SIG-M5 treated with dmso at 0.1 percent for 504 hours (cell line): ENCODE measurements around the gene FBN3.
"Not testable (repeated sequence)": the region's sequence is repeated elsewhere in the genome, so short reads cannot be mapped to it uniquely, and the experiment has no call there.

Source experiments
- DNase-seq: peaks from one replicate; lab custom pipeline; 2025; ENCODE audit not compliant: unreplicated experiment; lab: John Stamatoyannopoulos, UW

FBN3 gene

DNA sequence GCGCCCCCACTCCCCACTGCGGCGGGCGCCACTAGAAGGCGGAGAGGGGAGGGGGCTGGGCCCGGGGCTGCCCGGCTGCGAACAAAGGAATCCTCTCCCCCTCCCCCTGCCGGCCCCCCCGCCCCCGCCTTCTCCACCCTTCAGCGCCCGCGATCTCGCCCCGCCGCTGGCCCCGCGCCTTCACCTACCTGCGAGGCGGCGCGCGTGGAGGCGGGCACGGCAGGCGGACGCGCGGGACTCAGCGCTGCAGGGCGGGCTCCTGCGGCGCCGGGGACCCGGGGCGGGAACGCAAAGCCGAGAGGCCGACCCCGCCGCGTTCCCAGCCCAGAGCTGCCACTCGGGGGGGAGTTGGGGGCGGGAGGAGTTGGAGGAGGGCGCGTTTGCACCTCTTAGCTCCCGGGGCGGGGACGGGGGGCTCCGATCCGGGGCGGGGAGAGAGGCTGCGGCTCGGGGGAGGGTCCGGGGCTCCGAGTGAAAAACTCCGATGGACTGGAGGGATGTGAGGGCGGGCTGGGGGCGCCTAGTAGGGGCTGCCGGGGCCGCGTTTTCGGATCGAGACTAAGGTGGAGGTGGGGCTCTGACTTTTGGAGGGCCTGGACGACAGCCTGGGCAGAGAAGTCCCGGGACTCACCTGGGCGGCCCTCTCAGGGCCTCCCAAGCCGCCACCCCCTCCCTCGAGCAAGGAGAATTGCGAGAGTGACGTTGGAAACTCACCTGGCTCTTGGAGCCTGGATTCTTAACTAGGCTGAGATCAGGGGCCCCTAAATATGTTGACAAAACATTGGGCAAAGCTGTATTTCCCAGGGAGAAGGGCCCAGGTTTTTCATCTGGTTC lies at the start of gene FBN3:
FBN3 (minus strand) TSS at position 332 of the 834 bp plus-strand sequence. CDS start 2,112 bp downstream, outside the sequence.
- no peak for DNase-seq

DNA sequence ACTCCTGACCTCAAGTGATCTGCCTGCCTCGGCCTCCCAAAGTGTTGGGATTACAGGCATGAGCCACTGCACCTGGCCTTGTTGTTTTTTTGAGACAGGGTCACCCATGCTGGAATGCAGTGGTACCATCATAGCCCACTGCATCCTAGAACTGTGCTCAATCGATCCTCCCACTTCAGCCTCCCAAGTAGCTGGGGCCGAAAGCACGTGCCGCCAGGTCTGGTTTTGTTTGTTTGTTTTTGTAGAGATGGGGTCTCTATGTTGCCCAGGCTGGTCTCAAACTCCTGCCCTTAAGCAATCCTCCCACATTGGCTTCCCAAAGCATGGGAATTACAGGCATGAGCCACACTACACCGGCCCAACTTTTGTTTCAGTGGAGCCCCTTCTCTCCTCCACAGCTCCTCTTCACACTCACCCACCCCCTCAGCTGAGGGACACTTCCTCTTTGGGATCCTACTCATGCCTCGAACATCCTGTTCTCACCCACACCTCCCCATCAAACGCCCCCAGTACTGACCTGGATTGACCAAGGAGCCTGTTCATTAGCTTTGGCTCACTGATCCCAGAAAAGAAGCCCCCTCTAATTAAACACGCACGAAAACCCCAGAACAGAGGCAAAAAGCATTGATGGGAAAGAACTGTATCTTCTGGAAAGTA lies 47.0 kb upstream of the FBN3 start:
- DNase-seq: no peak

DNA sequence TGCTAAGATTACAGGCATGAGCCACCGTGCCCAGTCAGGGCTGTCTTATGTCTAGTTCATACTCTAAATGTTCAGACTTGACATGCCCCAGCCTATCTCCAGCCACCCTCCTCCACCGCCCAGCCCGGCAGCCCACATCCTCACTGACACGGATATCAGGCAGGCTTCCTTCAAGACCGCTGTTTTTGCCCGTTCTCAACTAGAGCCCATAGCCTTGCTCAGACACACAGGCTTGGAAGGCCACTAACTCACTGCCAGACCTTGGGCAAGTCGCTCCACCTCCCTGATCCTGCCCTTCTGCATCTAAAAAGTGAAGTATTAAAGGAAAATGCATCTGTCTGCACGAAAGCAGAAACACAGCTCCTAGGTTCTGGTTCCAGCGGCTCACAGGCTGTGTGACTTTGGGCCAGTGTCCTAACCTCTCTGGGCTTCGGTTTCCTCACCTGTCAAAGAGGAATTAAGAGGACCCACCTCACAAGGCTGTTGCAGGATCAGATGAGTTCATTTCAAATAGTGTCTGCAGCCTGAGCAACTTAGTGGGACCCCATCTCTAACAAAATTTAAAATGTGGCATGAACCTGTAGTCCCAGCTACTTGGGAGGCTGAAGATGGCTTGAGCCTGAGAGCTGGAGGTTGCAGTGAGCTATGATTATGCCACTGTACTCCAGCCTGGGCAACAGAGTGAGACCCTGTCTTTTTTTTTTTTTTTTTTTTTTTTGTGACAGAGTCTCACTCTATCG lies 45.3 kb upstream of the FBN3 start:
- no peak for DNase-seq

DNA sequence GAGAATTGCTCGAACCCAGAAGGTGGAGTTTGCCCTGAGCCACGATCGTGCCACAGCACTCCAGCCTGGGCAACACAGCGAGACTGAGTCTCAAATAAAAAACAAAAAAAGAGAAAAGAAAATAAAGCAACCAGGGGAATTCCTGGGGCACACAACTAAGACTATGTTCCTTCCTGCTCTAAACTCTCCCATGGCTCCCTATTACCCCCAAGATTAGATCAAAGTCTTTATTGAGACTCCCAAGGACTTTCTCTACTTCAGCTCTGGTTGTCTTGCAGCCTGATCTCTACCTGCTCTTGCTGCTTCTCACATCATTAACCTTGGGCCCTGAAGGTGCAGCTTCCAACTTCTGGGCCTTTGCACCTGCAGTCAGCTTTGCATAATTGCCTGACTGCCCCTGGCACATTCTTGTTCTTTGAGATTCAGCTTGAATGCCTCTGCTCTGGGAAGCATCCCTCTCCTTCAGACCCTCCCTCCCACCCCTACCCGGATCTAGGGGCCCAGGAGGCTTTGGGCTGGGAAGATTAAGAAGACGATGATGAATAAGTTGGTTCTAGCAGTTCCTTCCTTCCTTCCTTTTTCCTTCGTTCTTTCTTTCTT lies 42.9 kb upstream of the FBN3 start:
- no peak for DNase-seq

DNA sequence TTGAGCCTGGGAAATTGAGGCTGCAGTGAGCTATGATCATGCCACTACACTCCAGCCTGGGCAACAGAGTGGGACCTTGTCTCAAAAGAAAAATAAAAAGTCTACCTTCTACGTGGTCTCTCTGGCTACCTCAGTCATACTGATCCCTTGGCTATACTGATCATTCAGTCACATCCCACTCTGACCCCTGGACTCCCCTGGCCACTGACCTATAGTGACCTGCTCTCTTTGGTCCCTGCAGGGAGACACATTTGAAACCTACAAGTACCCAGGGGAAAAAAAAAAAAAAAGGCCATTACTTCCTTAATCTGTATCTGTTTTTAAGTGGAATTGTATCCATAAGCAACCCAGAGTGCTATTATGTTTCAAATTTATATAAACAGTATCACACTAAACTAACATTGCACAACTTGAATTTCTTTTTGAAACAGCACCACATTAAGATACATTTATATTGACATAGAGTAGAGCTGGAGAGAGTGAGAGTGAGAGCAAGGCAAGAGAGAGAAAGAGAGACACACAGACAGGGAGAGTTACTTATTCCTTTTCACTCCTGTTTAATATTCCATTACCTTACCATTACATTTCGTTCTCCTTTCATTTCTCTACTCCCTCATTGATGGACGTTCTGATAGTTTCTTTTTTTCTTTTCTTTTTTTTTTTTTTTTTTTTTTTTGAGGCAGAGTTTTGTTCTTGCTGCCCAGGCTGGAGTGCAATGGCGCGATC lies 36.1 kb upstream of the FBN3 start:
- no peak for DNase-seq

DNA sequence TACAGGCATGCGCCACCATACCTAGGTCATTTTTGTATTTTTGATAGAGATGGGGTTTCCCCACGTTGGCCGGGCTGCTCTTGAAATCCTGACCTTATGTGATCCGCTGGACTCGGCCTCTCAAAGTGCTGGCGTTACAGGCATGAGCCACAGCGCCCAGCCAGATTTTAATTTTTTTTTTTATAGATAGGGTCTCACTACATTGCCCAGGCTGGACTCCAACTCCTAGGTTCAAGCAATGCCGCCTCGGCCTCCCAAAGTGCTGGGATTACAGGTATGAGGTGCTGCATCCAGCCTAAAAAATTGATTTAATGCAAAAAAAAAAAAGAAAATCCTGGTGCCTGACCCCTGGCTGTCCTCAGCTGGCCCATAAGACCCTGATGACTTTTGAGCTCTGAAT lies 34.9 kb upstream of the FBN3 start:
- no peak for DNase-seq

DNA sequence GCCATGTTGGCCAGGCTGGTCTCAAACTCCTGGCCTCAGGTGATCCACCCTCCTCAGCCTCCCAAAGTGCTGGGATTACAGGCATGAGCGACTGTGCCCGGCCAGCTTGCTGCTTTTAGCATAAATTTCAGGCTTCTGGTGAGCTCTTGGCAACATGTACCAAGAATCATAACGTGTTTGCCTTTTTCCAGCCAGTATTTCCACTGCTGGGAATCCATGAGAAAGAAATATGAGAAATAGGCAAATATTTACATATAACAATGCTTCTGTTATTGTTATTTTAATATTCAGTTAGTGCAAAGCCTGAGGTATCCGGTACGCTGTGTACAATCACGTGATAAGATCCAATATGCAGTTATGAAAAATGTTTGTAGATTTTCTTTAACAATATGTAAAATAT lies 30.6 kb upstream of the FBN3 start:
- DNase-seq: no peak

DNA sequence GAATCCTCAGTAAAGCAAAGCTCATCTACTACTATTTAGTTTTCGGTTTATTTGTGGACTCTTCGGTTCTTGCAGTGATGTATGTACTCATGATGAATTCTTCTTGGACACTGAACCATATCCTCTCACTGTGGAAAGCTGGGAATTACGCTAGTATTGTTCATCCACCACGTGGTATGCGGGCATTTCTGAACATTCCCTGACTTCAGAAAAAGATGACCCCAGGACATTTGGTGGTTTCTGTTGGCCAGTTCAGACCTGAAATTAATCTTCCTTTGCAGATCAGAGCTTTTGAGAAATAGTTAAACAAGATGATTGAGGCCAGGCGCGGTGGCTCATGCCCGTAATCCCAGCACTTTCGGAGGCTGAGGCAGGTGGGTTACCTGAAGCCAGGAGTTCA lies 25.3 kb upstream of the FBN3 start:
- no peak for DNase-seq

DNA sequence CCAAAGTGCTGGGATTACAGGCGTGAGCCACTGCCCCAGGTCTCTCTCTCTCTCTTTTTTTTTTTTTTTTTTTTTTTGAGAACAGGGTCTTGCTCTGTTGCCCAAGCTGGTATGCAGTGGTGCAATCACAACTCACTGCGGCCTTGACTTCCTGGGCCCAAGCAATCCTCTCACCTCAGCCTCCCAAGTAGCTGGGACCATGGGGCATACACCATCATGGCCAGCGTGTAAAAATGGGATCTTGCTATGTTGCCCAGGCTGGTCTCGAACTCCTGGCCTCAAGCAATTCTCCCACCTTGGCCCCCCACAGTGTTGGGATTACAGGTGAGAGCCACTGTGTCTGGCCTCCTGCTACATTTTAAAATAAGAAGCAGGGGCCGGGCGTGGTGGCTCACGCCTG lies 19.1 kb upstream of the FBN3 start:
- no peak for DNase-seq

DNA sequence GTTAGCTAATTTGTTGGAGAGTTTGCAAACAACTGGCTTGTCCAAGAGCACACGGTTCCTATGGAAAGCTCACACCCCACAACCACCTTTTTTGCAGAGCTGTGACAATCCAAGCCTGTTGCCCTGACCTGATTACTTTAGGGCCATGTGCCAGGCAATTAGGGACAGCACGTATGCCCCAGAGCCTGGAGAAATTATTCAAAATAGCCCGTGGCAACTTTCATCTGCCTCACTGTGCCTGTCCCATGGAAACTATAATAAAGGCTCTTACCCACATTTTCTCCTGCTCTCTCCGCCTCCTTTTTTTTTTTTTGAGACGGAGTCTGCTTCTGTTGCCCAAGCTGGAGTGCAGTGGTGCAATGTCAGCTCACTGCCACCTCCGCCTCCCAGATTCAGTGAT lies 18.6 kb upstream of the FBN3 start:
- DNase-seq: no peak

DNA sequence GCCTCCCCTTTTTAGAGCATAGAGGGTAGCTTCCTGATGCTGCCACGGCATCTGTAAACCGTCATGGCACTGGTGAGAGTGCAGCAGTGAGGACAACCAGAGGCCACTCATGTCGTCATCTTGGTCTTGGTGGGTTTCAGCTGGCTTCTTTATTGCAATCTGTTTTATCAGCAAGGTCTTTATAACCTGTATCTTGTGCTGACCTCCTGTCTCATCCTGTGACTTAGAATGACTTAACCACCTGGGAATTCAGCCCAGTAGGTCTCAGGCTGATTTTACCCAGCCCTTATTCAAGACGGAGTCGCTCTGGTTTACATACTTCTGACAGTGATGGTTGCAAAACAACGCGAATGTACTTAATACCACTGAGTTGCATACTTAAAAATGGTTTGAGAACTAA lies 14.4 kb upstream of the FBN3 start:
- DNase-seq: no peak

DNA sequence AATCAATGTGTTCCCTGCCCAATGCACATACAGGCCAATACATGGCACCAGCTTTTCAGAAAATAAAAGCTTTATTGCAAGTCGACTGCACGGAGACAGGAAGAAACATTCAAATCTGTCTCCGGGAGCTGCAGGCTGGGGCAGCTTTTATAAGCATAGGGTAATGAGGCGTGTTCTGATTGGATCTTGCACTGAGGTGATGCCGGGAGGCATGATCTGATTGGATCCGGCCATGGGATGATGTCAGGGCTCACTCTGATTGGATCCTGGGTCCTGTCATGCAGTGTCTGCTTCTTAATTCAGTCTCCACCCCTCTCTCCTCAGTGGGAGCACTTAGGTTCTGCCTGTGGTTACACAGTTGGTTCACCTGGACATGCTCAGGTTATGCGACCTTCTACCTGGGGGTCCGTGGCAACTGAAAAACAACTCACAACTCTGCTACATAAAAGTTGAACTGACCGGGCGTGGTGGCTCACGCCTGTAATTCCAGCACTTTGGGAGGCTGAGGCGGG lies 11.8 kb upstream of the FBN3 start:
- no peak for DNase-seq

DNA sequence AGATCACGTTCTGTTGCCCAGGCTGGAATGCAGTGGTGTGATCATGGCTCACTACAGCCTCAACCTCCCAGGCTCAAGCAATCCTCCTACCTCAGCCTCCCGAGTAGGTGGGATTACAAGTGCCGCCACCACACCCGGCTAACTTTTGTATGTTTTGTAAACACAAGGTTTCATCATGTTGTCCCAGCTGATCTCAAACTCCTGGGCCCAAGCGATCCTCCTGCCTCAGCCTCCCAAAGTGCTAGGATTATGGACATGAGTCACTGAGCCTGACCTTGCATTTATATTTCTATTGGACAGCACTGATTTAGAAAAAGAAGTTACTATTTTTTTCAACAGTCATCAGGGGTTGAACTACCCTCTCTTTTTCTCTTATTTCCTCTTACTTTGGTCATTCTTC lies 9.9 kb upstream of the FBN3 start:
- not testable (repeated sequence) for DNase-seq

DNA sequence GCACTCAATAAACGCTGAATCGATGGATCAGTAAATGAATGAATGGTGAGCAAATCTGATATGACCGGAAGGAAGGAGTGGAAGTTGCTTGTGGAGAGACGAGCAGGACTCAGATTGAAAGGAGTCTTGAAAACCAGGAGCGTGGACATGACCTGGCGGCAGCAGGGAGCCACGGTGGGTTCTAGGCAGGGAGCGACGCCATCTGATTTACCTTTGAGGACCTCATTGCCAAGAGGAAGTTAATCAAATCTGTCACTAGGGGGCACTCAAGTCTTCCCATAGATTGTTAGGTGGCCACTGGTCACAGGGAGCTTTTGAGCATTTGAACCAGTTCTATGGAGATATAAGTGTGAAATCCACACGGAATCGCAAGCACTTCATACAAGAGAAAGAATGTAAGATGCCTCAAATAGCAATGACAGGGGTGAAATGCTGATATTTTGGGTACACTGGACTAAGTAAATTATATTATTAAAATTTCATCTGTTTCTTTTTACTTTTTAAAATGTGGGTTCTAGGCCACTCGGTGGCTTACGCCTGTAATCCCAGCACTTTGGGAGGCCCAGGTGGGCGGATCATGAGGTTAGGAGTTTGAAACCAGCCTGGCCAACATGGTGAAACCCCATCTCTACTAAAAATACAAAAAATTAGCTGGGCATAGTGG lies 9.2 kb upstream of the FBN3 start:
- peak; percentile 44 for DNase-seq

DNA sequence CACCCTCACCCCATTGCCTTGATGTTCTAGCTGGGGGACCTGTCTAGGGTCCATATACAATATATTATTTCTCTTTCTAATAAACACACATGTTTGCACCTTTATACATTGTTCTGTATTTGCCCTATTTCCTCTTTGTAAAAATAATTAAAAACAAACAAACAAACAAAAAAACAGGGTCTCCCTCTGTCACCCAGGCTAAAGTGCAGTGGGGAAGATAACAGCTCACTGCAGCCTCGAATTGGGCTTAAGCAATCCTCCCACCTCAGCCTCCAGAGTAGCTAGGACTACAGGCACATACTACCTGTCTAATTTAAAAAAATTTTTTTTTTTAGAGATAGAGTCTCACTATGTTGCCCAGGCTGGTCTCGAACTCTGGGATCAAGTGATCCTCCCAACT lies 5.9 kb upstream of the FBN3 start:
- no peak for DNase-seq

DNA sequence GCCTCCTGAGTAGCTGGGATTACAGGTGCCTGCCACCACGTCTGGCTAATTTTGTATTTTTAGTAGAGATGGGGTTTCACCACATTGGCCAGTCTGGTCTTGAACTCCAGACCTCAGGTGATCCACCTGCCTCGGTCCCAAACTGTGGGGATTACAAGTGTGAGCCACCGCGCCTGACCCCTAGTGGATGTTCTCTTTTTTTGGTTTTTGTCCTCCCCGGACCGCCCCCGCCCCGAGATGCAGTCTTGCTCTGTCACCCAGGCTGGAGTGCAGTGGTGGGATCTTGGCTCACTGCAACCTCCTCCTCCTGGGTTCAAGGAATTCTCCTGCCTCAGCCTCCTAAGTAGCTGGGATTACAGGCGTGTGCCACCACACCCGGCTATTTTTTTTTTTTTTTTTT lies 4.6 kb upstream of the FBN3 start:
- DNase-seq: not testable (repeated sequence)

DNA sequence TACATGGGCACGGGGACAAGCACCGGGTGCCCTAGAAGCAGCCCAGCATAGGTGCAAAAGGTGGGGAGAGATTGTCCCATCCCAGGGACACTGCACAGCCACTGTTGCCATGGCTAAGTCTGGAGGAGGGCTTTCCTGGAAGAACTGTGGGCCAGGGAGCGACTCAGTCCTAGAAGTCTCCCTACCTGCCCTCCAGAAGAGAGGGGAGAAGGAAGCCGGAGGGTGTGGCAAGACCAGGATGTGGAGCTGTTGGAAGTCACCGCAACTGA lies 2.3 kb upstream of the FBN3 start:
- no peak for DNase-seq

DNA sequence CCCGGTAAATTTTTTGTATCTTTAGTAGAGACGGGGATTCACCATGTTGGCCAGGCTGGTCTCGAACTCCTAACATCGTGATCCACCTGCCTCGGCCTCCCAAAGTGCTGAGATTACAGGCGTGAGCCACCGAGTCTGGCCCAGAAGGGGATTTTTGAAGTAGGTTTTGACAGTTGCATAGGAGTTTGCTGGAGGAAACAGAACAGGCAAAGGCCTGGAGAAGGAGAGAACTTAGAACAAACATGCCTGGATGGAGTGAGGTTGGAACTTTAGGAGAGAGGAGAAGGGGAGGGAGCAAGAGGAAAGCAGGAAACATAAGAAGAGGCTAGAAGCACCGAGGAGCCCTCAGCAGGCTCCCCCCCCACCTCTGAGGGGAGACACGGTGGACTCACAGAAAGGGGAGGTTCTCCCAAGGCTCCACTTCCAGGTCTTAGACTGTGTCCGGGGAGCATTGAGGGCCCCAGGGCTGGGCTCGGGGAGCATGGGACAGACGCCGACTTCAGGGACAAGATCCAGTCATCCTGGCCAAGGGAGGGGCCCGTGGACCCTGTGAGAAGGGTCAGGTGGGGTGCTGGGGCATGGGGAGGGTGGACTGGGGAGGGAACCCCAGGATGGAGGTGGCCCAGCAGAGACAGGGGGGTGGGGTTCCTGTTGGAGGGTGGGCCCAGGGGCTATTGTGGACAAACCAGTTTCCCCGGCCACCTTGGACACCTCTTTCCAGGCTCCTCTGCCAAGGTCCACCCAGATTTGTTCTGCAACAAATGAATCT lies 1.8 kb upstream of the FBN3 start:
- no peak for DNase-seq

DNA sequence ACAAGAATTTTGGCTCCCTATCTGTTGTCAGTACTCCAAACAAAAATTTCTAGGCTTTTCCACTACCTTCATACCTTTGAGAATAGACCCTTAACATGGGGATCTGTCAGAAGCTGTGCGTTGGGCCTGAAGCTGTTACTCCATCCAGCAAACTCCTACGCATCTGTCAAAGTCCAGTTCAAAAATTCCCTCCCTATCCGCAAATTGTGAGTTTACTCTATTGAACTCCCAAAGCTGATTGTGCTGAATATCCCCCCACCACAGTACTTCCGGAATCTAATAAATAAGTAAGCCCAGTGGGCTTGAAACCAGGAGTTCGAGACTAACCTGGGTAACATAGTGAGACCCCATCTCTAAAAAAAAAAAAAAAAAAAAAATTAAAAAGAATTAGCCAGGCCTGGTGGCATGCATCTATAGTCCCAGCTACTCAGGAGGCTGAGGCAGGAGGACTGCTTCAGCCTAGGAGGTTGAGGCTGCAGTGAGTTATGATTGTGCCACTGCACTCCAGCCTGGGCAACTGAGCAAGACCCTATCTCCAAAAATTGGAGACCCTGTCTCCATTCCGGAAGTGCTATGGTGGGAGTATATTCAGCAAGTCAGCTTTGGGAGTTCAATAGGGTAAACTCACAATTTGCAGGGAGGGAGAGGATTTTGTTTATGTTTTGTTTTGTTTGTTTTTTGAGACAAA lies 930 bp upstream of the FBN3 start:
- DNase-seq: no peak
